Activated T-helper 1 cell treated with anti-CD3 and anti-CD28 coated beads, Interleukin-12 subunit alpha, Interleukin-12 subunit beta, Interleukin-2, Interleukin-4 antibody, amounts not matched to agents 30 ng/mL and 10 ng/mL and 1 ng/mL, durations not matched to agents 14 hours and 24 hours and 36 hours (primary cell): ENCODE data around the gene CCM2. TPM values are rescaled to one million over a fixed set of nuclear protein-coding genes. Genes with fewer than 3 reads are reported as not detected.
"Not testable (repeated sequence)": the region's sequence is repeated elsewhere in the genome, so short reads cannot be mapped to it uniquely, and the experiment has no call there.

Experiments
- DNase-seq: peaks from one replicate; pipeline ENCODE4 v3.0.0; 2021; ENCODE audit warnings: low spot score
- H3K27ac Mint-ChIP-seq: one replicate; pipeline ENCODE4 v1.8.0; 2021; ENCODE audit warnings: mild to moderate bottlenecking, mixed read lengths
- H3K27me3 Mint-ChIP-seq: one replicate; pipeline ENCODE4 v1.8.0; 2022; ENCODE audit warnings: mild to moderate bottlenecking, moderate library complexity, mixed read lengths; ENCODE audit not compliant: insufficient read depth
- H3K36me3 Mint-ChIP-seq: one replicate; pipeline ENCODE4 v1.8.0; 2021; ENCODE audit warnings: low read depth, mixed read lengths
- H3K4me1 Mint-ChIP-seq: one replicate; pipeline ENCODE4 v1.8.0; 2021; ENCODE audit warnings: low read depth, mixed read lengths
- H3K4me3 Mint-ChIP-seq: one replicate; pipeline ENCODE4 v1.8.0; 2021; ENCODE audit warnings: mild to moderate bottlenecking, moderate library complexity, mixed read lengths
- H3K9me3 Mint-ChIP-seq: one replicate; pipeline ENCODE4 v1.8.0; 2021; ENCODE audit warnings: mixed read lengths
- intact Hi-C: fragments of 100-400 bp; cut with micrococcal nuclease; formaldehyde crosslinking; loops from one replicate; pipeline ENCODE4 v1.15.1; 2024
- total RNA-seq: library from RNA; stranded (reverse); gene quantifications from 2 replicates; pipeline ENCODE4 v1.2.3, GENCODE V29; 2022

CCM2 gene
- total RNA-seq, 1 donor from 2014 or later = 65.5 TPM

DNA sequence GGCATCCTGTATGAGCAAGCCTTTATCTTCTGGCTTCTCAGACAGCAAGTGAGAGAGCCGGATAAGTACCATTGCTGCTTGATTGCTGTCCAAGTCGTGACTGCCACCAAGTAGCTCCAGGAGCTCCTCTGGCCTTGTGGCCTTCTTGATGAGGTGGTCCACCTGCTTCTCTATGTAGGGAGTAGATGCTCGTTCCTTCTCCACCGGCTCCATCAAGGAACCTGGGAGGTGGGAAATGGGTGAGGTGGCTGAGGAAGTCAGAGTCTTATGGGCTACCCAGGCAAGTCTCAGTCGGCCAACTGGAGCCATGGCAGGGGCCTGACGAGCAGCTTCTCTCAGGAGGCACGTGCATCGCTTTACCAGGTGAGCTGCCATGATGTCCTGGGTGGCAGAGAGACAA lies 108.9 kb downstream of the CCM2 start:
- DNase-seq = no peak
- Mint-ChIP-seq H3K36me3 (peaks cover 41% of the 10 kb centered on the region), H3K4me1 (peaks cover 39% of the 10 kb centered on the region)

GRCh38 chr7:45111298-45112223 lies 111.6 kb downstream of the CCM2 start, which contains the start of gene TBRG4:
Gene TBRG4, minus strand, starts transcription at chr7:45111697. Its CDS starts 2,460 bp downstream, at chr7:45109237.
- Mint-ChIP-seq H3K27ac (peak within 1 kb of the TSS; percentile 97), H3K4me3 (peak within 1 kb of the TSS; percentile 96), H3K9me3 (no peaks in the 10 kb centered on the region), H3K27me3 (peaks cover 12% of the 10 kb centered on the region), H3K36me3 (peaks cover 33% of the 10 kb centered on the region), H3K4me1 (peaks cover 39% of the 10 kb centered on the region)
- peak; percentile 94 for DNase-seq
- intact Hi-C loops = loop anchor here (1.0 to 5.0 kb wide), 14 partner anchors 22 to 529 kb away; partner anchors contain the start of genes H2AZ2, MYO1G, OGDH and PPIA

More for the DNA sequence above, 108.9 kb downstream of the CCM2 start:
- intact Hi-C loops = no loop called here
- peak overlapping the region; percentile 75 for H3K4me3 Mint-ChIP-seq
- peak overlapping the region; percentile 29 for H3K27ac Mint-ChIP-seq
- H3K27me3 Mint-ChIP-seq = no peaks in the 10 kb centered on the region
- H3K9me3 Mint-ChIP-seq = no peaks in the 10 kb centered on the region

GRCh38 chr7:45112648-45113047 lies 112.6 kb downstream of the CCM2 start:
- Mint-ChIP-seq H3K4me3 (peak overlapping the region; percentile 96), H3K4me1 (peaks cover 34% of the 10 kb centered on the region), H3K9me3 (no peaks in the 10 kb centered on the region), H3K36me3 (peaks cover 27% of the 10 kb centered on the region), H3K27me3 (peaks cover 12% of the 10 kb centered on the region), H3K27ac (peak overlapping the region; percentile 80)
- no peak for DNase-seq
- intact Hi-C loops = loop anchor here (1.0 to 5.0 kb wide), 3 partner anchors 24 to 365 kb away; partner anchors contain the start of genes MYO1G and ZMIZ2

GRCh38 chr7:45114257-45114656 lies 114.3 kb downstream of the CCM2 start:
- Mint-ChIP-seq H3K27me3 (peaks cover 12% of the 10 kb centered on the region), H3K36me3 (peaks cover 13% of the 10 kb centered on the region), H3K4me1 (peaks cover 21% of the 10 kb centered on the region)
- H3K9me3 Mint-ChIP-seq, DNase-seq, H3K27ac Mint-ChIP-seq, H3K4me3 Mint-ChIP-seq: not testable (repeated sequence)
- intact Hi-C loops = loop anchor here (5.0 kb wide), 1 partner anchor 367 kb away; the partner anchor contains the start of gene ZMIZ2

- intact Hi-C loops = loop anchor here (5.0 kb wide), 1 partner anchor 368 kb away; the partner anchor contains the start of gene ZMIZ2
- Mint-ChIP-seq H3K27me3 (peaks cover 12% of the 10 kb centered on the region), H3K27ac (no peak overlapping the region), H3K9me3 (no peaks in the 10 kb centered on the region), H3K36me3 (peaks cover 12% of the 10 kb centered on the region), H3K4me1 (peaks cover 18% of the 10 kb centered on the region), H3K4me3 (no peak overlapping the region)
- DNase-seq = no peak
Observed at GRCh38 chr7:45114926-45115325, 114.9 kb downstream of the CCM2 start.

DNA sequence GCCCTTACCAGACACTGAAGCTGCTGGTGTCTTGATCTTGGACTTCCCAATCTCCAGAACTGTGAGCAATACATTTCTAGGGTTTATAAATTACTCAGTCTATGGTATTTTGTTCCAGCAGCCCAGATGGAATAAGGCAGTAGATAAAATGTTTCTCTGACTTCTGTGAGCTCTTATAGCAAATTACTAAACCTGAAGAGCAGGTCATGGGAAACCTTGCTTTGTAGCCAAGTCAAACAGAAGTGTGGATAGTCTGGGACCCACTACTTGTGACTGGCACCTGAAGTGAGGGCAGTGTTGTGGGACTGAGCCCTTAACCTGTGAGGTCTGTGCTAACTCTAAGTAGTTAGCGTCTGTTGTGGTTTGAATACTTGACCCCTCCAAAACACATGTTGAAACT lies 116.0 kb downstream of the CCM2 start:
- no peak overlapping the region for H3K27ac Mint-ChIP-seq
- H3K27me3 Mint-ChIP-seq = peaks cover 12% of the 10 kb centered on the region
- no peak overlapping the region for H3K4me3 Mint-ChIP-seq
- H3K9me3 Mint-ChIP-seq = no peaks in the 10 kb centered on the region
- intact Hi-C loops = no loop called here
- H3K36me3 Mint-ChIP-seq = peaks cover 6% of the 10 kb centered on the region
- no peak for DNase-seq
- peaks cover 16% of the 10 kb centered on the region for H3K4me1 Mint-ChIP-seq

DNA sequence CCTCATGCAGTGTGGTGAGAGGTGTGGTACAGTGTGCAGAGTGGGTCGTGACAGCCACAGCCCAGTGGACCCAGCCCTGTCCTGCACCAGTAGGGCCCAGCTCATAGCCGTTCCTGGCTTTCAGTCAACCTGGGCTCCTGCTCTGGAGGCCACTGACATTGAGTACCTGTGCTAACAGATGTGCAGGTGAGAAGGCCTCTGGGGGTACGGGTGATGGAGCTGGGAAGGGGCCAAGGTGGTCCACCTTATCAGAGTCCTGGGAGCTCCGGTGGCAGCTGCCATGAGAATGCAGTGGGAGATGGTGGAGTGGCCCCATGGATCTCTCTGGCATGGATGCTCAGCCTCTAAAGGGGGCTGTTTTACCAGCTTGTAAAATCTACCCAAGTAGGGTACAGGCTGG lies 117.6 kb downstream of the CCM2 start:
- DNase-seq = no peak
- no peak overlapping the region for H3K27ac Mint-ChIP-seq

GRCh38 chr7:45118292-45118691 lies 118.3 kb downstream of the CCM2 start:
- no peak for DNase-seq
- H3K9me3 Mint-ChIP-seq = no peaks in the 10 kb centered on the region
- peaks cover 12% of the 10 kb centered on the region for H3K27me3 Mint-ChIP-seq
- no peak overlapping the region for H3K4me3 Mint-ChIP-seq
- intact Hi-C loops = no loop called here
- H3K4me1 Mint-ChIP-seq = peaks cover 17% of the 10 kb centered on the region
- no peaks in the 10 kb centered on the region for H3K36me3 Mint-ChIP-seq
- no peak overlapping the region for H3K27ac Mint-ChIP-seq

More for the DNA sequence above, 117.6 kb downstream of the CCM2 start:
- intact Hi-C loops = no loop called here
- Mint-ChIP-seq H3K4me1 (peaks cover 13% of the 10 kb centered on the region), H3K36me3 (no peaks in the 10 kb centered on the region), H3K4me3 (no peak overlapping the region), H3K27me3 (peaks cover 12% of the 10 kb centered on the region), H3K9me3 (no peaks in the 10 kb centered on the region)

- intact Hi-C loops = no loop called here
Observed at GRCh38 chr7:45118889-45119331, 118.9 kb downstream of the CCM2 start.

DNA sequence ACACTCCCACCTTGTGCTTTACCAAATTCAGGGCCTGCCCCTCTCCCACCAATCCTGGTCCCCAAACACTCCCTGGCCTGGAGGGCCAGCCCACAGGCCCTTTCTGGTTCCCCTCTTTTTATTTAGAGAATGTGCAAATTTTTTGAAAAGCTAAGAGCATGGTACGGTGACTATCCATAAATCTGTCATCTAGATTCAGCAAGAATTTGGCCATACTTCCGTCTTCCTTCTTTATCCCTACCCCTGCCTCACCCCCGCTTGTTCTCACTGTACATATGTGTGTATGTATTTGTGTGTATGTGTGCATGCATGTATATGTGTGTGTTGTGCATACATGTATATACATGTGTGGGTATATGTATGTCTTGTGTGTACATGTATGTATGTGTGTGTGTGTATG lies 119.5 kb downstream of the CCM2 start:
- H3K36me3 Mint-ChIP-seq = no peaks in the 10 kb centered on the region
- peaks cover 9% of the 10 kb centered on the region for H3K27me3 Mint-ChIP-seq
- no peaks in the 10 kb centered on the region for H3K9me3 Mint-ChIP-seq
- no peak for DNase-seq
- intact Hi-C loops = no loop called here
- no peak overlapping the region for H3K4me3 Mint-ChIP-seq
- H3K4me1 Mint-ChIP-seq = peaks cover 21% of the 10 kb centered on the region
- no peak overlapping the region for H3K27ac Mint-ChIP-seq

More at GRCh38 chr7:45118889-45119331, 118.9 kb downstream of the CCM2 start:
- Mint-ChIP-seq H3K4me1 (peaks cover 21% of the 10 kb centered on the region), H3K9me3 (no peaks in the 10 kb centered on the region), H3K36me3 (no peaks in the 10 kb centered on the region), H3K27ac (no peak overlapping the region), H3K27me3 (peaks cover 12% of the 10 kb centered on the region), H3K4me3 (no peak overlapping the region)
- no peak for DNase-seq

- Mint-ChIP-seq H3K4me1 (peaks cover 21% of the 10 kb centered on the region), H3K27me3 (no peaks in the 10 kb centered on the region), H3K4me3 (peak overlapping the region; percentile 22), H3K9me3 (no peaks in the 10 kb centered on the region), H3K36me3 (no peaks in the 10 kb centered on the region), H3K27ac (peak overlapping the region; percentile 85)
- intact Hi-C loops = no loop called here
- no peak for DNase-seq
Observed at GRCh38 chr7:45122975-45123860, 123.2 kb downstream of the CCM2 start.

DNA sequence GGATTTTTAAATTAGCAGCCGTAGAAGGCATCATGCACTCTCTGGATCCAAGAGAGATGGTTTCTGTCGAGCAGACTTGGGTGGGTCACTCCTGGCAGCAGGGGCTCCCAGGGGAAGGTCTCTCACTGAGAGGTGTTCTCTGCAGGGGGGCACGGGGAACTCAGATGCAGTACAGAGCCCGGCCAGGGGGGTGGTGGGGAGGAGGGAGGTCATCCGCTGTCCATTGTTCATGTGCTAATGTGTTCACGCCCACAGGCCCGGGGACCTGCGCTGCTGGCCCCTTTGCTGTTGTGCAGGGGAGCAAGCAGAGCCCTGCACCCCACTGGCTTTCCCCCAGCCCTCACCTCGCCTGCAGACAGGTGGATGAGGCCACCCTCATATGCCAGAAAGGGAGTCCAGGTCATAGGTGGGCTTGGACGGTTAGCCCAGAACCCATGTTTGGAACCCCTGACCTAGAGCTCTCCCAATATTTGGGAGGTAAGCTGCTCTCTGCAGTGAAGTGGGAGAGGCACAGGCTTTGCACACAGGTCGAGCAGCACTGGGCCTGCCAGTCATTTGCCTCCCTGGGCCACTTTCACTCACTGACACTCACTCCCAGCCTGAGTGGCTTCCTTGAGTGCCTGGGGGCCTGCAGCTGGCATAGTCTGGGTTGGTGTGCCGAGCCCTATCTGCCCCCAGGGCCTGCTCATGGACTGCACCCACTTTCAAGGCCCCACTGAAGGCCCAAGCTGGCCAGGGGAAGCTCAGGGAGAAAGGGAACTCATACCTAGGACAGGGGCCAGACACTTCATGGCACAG lies 124.1 kb downstream of the CCM2 start:
- no peak overlapping the region for H3K4me3 Mint-ChIP-seq
- H3K27me3 Mint-ChIP-seq = no peaks in the 10 kb centered on the region
- peaks cover 21% of the 10 kb centered on the region for H3K4me1 Mint-ChIP-seq
- intact Hi-C loops = no loop called here
- H3K36me3 Mint-ChIP-seq = no peaks in the 10 kb centered on the region
- H3K27ac Mint-ChIP-seq = no peak overlapping the region
- DNase-seq = no peak
- H3K9me3 Mint-ChIP-seq = no peaks in the 10 kb centered on the region
